Activated T-helper 1 cell treated with anti-CD3 and anti-CD28 coated beads, Interleukin-12 subunit alpha, Interleukin-12 subunit beta, Interleukin-2, Interleukin-4 antibody, amounts not matched to agents 30 ng/mL and 10 ng/mL and 1 ng/mL, durations not matched to agents 14 hours and 24 hours and 36 hours (primary cell): ENCODE results near the gene MAN1A1. TPM values are rescaled to one million over a fixed set of nuclear protein-coding genes. Genes with fewer than 3 reads are reported as not detected.

Experiments
- DNase-seq: peaks from one replicate; pipeline ENCODE4 v3.0.0; 2021; ENCODE audit warnings: low spot score
- H3K27ac Mint-ChIP-seq: one replicate; pipeline ENCODE4 v1.8.0; 2021; ENCODE audit warnings: mild to moderate bottlenecking, mixed read lengths
- H3K27me3 Mint-ChIP-seq: one replicate; pipeline ENCODE4 v1.8.0; 2022; ENCODE audit warnings: mild to moderate bottlenecking, moderate library complexity, mixed read lengths; ENCODE audit not compliant: insufficient read depth
- H3K36me3 Mint-ChIP-seq: one replicate; pipeline ENCODE4 v1.8.0; 2021; ENCODE audit warnings: low read depth, mixed read lengths
- H3K4me1 Mint-ChIP-seq: one replicate; pipeline ENCODE4 v1.8.0; 2021; ENCODE audit warnings: low read depth, mixed read lengths
- H3K4me3 Mint-ChIP-seq: one replicate; pipeline ENCODE4 v1.8.0; 2021; ENCODE audit warnings: mild to moderate bottlenecking, moderate library complexity, mixed read lengths
- H3K9me3 Mint-ChIP-seq: one replicate; pipeline ENCODE4 v1.8.0; 2021; ENCODE audit warnings: mixed read lengths
- intact Hi-C: fragments of 100-400 bp; cut with micrococcal nuclease; formaldehyde crosslinking; loops from one replicate; pipeline ENCODE4 v1.15.1; 2024
- total RNA-seq: library from RNA; stranded (reverse); gene quantifications from 2 replicates; pipeline ENCODE4 v1.2.3, GENCODE V29; 2022

The MAN1A1 gene
- total RNA-seq, 1 donor from 2014 or later = 50.1 TPM

DNA sequence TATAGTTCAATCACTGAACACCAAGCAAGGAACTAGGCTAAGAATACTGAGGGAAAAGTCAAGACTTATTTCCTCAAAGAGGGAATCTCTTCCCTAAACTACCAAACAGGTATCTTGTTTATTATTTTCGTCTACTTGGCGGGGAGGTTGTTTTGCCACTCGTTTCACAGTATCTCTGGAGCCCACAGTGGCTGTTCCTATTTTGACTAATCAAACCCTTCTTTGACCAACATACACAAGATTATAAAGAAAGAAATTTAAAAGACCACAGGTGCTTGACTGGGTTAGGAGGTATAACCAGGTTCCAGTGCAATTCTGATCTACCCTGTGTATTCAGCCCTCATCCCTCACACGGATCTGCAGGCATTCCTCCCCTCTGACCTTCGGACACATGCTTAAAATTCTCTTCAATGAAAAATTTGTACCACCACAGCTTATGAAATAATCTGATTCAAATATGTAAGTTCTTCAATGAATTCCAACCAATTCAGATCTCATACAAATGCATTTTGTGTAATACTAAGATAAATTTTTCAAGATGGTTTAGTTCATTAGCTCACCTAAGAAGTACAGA is 5.9 kb downstream of the MAN1A1 start:
- DNase-seq = no peak
- intact Hi-C loops = loop anchor here (10.0 kb wide), 1 partner anchor 689 kb away; the partner anchor contains the start of gene CEP85L
- Mint-ChIP-seq H3K9me3 (no peaks in the 10 kb centered on the region), H3K36me3 (peaks cover 62% of the 10 kb centered on the region), H3K4me3 (no peak overlapping the region), H3K27ac (peak overlapping the region; percentile 21), H3K27me3 (no peaks in the 10 kb centered on the region), H3K4me1 (peaks cover 92% of the 10 kb centered on the region)

GRCh38 chr6:119343167-119343566 is 6.4 kb downstream of the MAN1A1 start:
- Mint-ChIP-seq H3K9me3 (no peaks in the 10 kb centered on the region), H3K27me3 (no peaks in the 10 kb centered on the region), H3K4me3 (peak overlapping the region; percentile 9), H3K27ac (peak overlapping the region; percentile 21), H3K36me3 (peaks cover 65% of the 10 kb centered on the region), H3K4me1 (peaks cover 94% of the 10 kb centered on the region)
- DNase-seq = no peak
- intact Hi-C loops = loop anchor here (10.0 kb wide), 1 partner anchor 688 kb away; the partner anchor contains the start of gene CEP85L

DNA sequence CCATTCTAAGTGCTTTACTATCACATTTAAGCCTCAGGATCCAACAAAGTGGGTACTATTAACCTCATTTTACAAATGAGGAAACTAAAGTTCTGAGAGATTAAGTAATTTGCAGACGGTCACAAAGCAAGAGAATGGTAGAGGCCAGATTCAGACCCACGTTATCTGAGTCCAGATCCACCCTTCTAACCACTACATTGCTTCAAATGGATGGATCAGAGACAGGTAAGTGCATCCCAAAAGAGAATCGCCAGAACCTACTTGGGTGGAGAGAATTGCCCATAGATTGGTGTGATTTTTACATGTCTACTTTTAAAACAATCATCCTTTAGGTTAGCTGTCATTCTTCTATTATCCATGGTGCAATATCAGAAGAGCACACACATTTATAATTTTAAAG is 7.1 kb downstream of the MAN1A1 start:
- Mint-ChIP-seq H3K9me3 (no peaks in the 10 kb centered on the region), H3K4me1 (peaks cover 90% of the 10 kb centered on the region), H3K36me3 (peaks cover 63% of the 10 kb centered on the region), H3K4me3 (no peak overlapping the region), H3K27me3 (no peaks in the 10 kb centered on the region), H3K27ac (no peak overlapping the region)
- DNase-seq = no peak
- intact Hi-C loops = loop anchor here (10.0 kb wide), 1 partner anchor 688 kb away; the partner anchor contains the start of gene CEP85L

DNA sequence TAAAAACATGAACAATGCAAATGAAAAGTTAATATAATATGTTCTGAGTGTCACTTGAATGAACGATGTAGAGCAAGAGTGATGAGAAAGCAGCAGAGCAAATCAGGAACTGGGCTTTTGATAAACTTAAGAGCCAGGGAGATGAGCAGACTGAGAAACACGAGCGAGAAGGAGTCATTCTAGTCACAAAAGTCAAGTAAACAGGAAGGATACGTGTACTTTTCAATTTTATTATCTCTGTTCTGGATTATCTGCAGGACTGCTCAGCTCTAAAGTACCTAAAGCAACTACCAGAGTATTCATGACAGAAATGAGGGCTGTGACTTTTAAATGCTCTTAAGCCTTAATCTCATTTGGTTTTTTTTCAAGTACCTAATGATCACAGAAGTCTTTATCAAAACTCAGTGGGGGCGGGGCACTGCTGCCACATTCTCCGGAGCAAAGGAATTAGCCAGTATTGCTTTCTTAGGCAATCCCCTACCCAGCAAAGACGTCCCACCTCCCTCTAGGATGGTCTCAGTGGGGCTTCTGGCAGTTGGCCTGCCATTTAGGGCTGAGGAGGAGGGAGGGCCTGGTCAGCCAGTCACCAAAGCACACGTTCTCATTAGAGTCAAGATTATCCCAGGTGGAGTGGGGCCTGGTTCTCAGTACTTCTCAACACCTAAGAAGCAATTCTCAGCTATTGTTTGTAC is 8.6 kb downstream of the MAN1A1 start:
- H3K36me3 Mint-ChIP-seq = peaks cover 58% of the 10 kb centered on the region
- peaks cover 89% of the 10 kb centered on the region for H3K4me1 Mint-ChIP-seq
- H3K27ac Mint-ChIP-seq = peak overlapping the region; percentile 10
- H3K9me3 Mint-ChIP-seq = no peaks in the 10 kb centered on the region
- H3K27me3 Mint-ChIP-seq = no peaks in the 10 kb centered on the region
- H3K4me3 Mint-ChIP-seq = no peak overlapping the region
- intact Hi-C loops = loop anchor here (10.0 kb wide), 1 partner anchor 686 kb away; the partner anchor contains the start of gene CEP85L
- no peak for DNase-seq

DNA sequence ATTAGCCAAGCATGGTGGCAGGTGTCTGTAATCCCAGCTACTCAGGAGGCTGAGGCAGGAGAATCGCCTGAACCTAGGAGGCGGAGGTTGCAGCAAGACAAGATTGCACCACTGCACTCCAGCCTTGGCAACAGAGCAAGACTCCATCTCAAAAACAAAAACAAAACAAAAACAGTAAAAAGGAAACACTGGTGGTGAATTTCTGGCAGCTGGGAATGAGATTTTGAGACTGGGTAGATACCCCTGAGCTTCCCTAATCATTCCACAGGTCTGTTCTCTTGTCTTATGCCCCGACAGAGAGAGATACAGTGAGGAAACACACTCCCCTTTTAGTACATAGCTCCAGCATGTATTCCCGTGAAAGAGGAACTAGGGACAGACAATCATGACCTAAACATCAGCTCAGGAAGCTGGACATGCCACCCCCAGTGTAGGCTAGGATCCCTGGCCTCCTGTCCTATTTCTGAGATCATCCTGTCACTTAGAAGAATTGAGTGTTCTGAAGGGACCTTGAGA is 9.6 kb downstream of the MAN1A1 start:
- peaks cover 53% of the 10 kb centered on the region for H3K36me3 Mint-ChIP-seq
- no peaks in the 10 kb centered on the region for H3K27me3 Mint-ChIP-seq
- no peak overlapping the region for H3K4me3 Mint-ChIP-seq
- peaks cover 87% of the 10 kb centered on the region for H3K4me1 Mint-ChIP-seq
- intact Hi-C loops = loop anchor here (10.0 kb wide), 1 partner anchor 685 kb away; the partner anchor contains the start of gene CEP85L
- DNase-seq = no peak
- no peaks in the 10 kb centered on the region for H3K9me3 Mint-ChIP-seq
- H3K27ac Mint-ChIP-seq = no peak overlapping the region

DNA sequence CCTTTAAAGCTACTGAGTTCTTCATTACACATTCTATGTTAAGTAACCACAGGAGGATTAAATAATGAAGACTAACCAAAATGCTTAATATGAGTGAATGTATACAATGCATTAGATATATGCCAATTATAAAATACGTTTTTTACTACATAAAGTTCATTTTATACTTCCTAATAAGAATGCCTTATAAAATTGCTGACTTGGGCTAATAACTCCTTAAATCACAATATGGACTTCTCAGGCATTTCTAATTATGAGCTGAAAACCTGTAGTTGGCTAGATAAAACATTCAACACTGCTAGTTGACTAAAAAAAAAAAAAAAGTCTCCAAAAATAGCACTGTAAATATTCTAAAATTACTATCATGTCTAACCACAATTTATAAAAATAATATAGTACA is 11.8 kb downstream of the MAN1A1 start:
- Mint-ChIP-seq H3K4me1 (peaks cover 81% of the 10 kb centered on the region), H3K9me3 (no peaks in the 10 kb centered on the region), H3K36me3 (peaks cover 36% of the 10 kb centered on the region), H3K4me3 (no peak overlapping the region), H3K27ac (no peak overlapping the region), H3K27me3 (no peaks in the 10 kb centered on the region)
- intact Hi-C loops = no loop called here
- DNase-seq = no peak

GRCh38 chr6:119337252-119337651 is 12.3 kb downstream of the MAN1A1 start:
- intact Hi-C loops = no loop called here
- H3K27me3 Mint-ChIP-seq = no peaks in the 10 kb centered on the region
- no peak overlapping the region for H3K4me3 Mint-ChIP-seq
- H3K36me3 Mint-ChIP-seq = peaks cover 32% of the 10 kb centered on the region
- DNase-seq = no peak
- no peaks in the 10 kb centered on the region for H3K9me3 Mint-ChIP-seq
- H3K4me1 Mint-ChIP-seq = peaks cover 77% of the 10 kb centered on the region
- no peak overlapping the region for H3K27ac Mint-ChIP-seq

DNA sequence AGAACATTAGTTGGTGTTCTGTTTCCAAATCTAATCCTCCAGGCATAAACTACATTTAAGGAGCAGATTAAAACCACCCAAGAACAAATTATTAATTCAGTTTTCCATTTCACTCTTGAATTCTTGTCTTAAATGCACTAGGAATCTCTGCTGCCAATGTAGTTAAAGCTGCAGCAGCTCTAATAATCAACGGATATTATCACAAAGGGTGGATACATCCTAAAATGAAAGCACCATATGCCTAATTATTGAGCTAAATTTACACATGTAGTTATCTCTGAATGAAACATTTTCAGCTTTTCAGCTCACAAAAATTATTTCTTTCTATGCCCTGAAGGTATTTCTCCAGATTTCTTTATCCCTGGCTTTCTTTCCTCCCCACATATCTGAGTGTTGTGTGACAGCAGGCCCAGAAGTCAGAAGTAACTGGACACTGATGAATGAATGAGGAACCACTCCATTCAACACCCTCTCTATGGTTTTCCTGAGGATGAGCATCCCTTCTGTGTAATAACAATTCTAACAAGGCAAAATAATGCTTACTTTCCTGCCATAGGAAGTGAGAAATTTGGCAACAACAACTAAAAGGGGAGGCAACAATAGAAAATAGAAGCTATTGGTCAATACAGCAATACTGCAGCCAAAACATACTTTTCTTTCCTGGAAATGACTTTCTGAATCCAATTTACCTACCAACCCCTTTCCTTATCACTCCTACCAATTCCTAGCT is 14.9 kb downstream of the MAN1A1 start:
- no peak overlapping the region for H3K4me3 Mint-ChIP-seq
- H3K27ac Mint-ChIP-seq = no peak overlapping the region
- H3K9me3 Mint-ChIP-seq = no peaks in the 10 kb centered on the region
- DNase-seq = no peak
- peaks cover 74% of the 10 kb centered on the region for H3K4me1 Mint-ChIP-seq
- H3K36me3 Mint-ChIP-seq = peaks cover 34% of the 10 kb centered on the region
- intact Hi-C loops = no loop called here
- no peaks in the 10 kb centered on the region for H3K27me3 Mint-ChIP-seq

- no peak for DNase-seq
Measured at GRCh38 chr6:119333707-119334295, 15.8 kb downstream of the MAN1A1 start.

DNA sequence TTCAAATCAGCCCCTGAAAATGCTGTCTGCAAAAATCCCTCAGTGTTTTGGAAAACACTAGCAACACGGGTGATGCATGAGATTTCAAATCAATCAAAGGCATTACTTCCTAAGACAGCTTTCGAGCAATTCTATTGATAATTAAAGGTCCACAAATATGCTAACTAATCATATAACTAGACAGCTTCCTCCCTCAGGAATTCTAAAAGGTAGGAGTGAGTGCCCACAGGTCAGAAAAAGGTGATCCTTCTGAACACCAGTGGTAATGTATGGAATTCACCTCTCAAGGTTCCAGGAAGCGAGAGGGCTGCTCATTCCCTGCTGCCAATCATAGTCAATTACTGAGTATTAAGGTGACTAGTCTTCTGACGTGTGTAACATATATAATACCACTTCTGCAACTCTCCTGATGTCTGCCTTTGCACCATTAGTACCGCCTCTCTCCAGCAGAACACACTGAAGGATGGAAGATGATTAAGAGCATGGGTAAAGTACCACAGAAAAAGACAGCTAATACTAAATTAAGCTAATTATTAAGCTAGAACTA is 16.4 kb downstream of the MAN1A1 start:
- Mint-ChIP-seq H3K9me3 (no peaks in the 10 kb centered on the region), H3K36me3 (peaks cover 27% of the 10 kb centered on the region), H3K27ac (no peak overlapping the region), H3K4me1 (peaks cover 68% of the 10 kb centered on the region), H3K27me3 (no peaks in the 10 kb centered on the region), H3K4me3 (no peak overlapping the region)
- intact Hi-C loops = loop anchor here (1.0 kb wide), 1 partner anchor 15 kb away; no protein-coding TSS in a partner anchor
- DNase-seq = no peak

More at GRCh38 chr6:119333707-119334295, 15.8 kb downstream of the MAN1A1 start:
- H3K4me3 Mint-ChIP-seq = no peak overlapping the region
- H3K27me3 Mint-ChIP-seq = no peaks in the 10 kb centered on the region
- H3K36me3 Mint-ChIP-seq = peaks cover 28% of the 10 kb centered on the region
- H3K9me3 Mint-ChIP-seq = no peaks in the 10 kb centered on the region
- peaks cover 69% of the 10 kb centered on the region for H3K4me1 Mint-ChIP-seq
- no peak overlapping the region for H3K27ac Mint-ChIP-seq
- intact Hi-C loops = loop anchor here (1.0 kb wide), 1 partner anchor 14 kb away; no protein-coding TSS in a partner anchor

GRCh38 chr6:119331663-119332286 is 17.8 kb downstream of the MAN1A1 start:
- no peak overlapping the region for H3K27ac Mint-ChIP-seq
- H3K4me1 Mint-ChIP-seq = peaks cover 64% of the 10 kb centered on the region
- intact Hi-C loops = no loop called here
- no peaks in the 10 kb centered on the region for H3K9me3 Mint-ChIP-seq
- no peak for DNase-seq
- peaks cover 25% of the 10 kb centered on the region for H3K36me3 Mint-ChIP-seq
- no peak overlapping the region for H3K4me3 Mint-ChIP-seq
- H3K27me3 Mint-ChIP-seq = no peaks in the 10 kb centered on the region
